ENCODE data around the gene GPR150.
"Not testable (repeated sequence)": the region's sequence is repeated elsewhere in the genome, so short reads cannot be mapped to it uniquely, and the experiment has no call there.

The GPR150 gene

GRCh38 chr5:95623706-95624105, 3.8 kb downstream of the GPR150 start:
- Histone ChIP-seq H3K36me3 (ENCODE audit: control insufficient read depth, insufficient read depth, low read length) (no peaks in the 10 kb centered on the region), H3K4me3 (ENCODE audit: extremely low read depth, insufficient read depth, low read length, poor library complexity, severe bottlenecking) (no peak overlapping the region), H3K27ac (ENCODE audit: low read depth, low read length, severe bottlenecking) (no peak overlapping the region), H3K4me1 (ENCODE audit: control insufficient read depth, insufficient read depth, low read length, poor library complexity, severe bottlenecking) (peaks cover 12% of the 10 kb centered on the region), H3K9me3 (ENCODE audit: control insufficient read depth, low read length) (no peaks in the 10 kb centered on the region)
- WGBS, 2 experiments (ENCODE audit: insufficient coverage in 2 of 2), result 83 to 94% methylated on average over 2 to 5 of the region's 5 CpGs

GRCh38 chr5:95624368-95624767, 4.5 kb downstream of the GPR150 start:
- Histone ChIP-seq H3K9me3 (ENCODE audit: control insufficient read depth, low read length) (no peaks in the 10 kb centered on the region), H3K4me1 (ENCODE audit: control insufficient read depth, insufficient read depth, low read length, poor library complexity, severe bottlenecking) (peaks cover 12% of the 10 kb centered on the region), H3K4me3 (ENCODE audit: extremely low read depth, insufficient read depth, low read length, poor library complexity, severe bottlenecking) (no peak overlapping the region), H3K27ac (ENCODE audit: low read depth, low read length, severe bottlenecking) (no peak overlapping the region), H3K36me3 (ENCODE audit: control insufficient read depth, insufficient read depth, low read length) (no peaks in the 10 kb centered on the region)
- no CpG with 5 or more reads among the region's 2 CpGs for WGBS, 2 experiments (ENCODE audit: insufficient coverage in 2 of 2)

- 100% methylated on average over 1 of the region's 1 CpG; no CpG with 5 or more reads in 1 of the 2 experiments for WGBS, 2 experiments (ENCODE audit: insufficient coverage in 2 of 2)
- Histone ChIP-seq H3K4me3 (ENCODE audit: extremely low read depth, insufficient read depth, low read length, poor library complexity, severe bottlenecking) (no peak overlapping the region), H3K27ac (ENCODE audit: low read depth, low read length, severe bottlenecking) (no peak overlapping the region), H3K4me1 (ENCODE audit: control insufficient read depth, insufficient read depth, low read length, poor library complexity, severe bottlenecking) (peaks cover 8% of the 10 kb centered on the region), H3K9me3 (ENCODE audit: control insufficient read depth, low read length) (no peaks in the 10 kb centered on the region), H3K36me3 (ENCODE audit: control insufficient read depth, insufficient read depth, low read length) (no peaks in the 10 kb centered on the region)
These were observed 6.8 kb downstream of the GPR150 start for GRCh38 chr5:95626701-95627100.

- Histone ChIP-seq H3K27ac (ENCODE audit: low read depth, low read length, severe bottlenecking) (no peak overlapping the region), H3K4me1 (ENCODE audit: control insufficient read depth, insufficient read depth, low read length, poor library complexity, severe bottlenecking) (peaks cover 14% of the 10 kb centered on the region), H3K36me3 (ENCODE audit: control insufficient read depth, insufficient read depth, low read length) (no peaks in the 10 kb centered on the region), H3K4me3 (ENCODE audit: extremely low read depth, insufficient read depth, low read length, poor library complexity, severe bottlenecking) (no peak overlapping the region), H3K9me3 (ENCODE audit: control insufficient read depth, low read length) (no peaks in the 10 kb centered on the region)
- whole genome bisulfite sequencing, 2 experiments (ENCODE audit: insufficient coverage in 2 of 2), result 96 to 97% methylated on average over 3 of the region's 4 CpGs
These were observed 8.3 kb downstream of the GPR150 start for GRCh38 chr5:95627971-95628810.

GRCh38 chr5:95628933-95629332, 9.0 kb downstream of the GPR150 start:
- Histone ChIP-seq H3K4me3 (ENCODE audit: extremely low read depth, insufficient read depth, low read length, poor library complexity, severe bottlenecking) (no peak overlapping the region), H3K4me1 (ENCODE audit: control insufficient read depth, insufficient read depth, low read length, poor library complexity, severe bottlenecking) (peaks cover 14% of the 10 kb centered on the region), H3K27ac (ENCODE audit: low read depth, low read length, severe bottlenecking) (no peak overlapping the region), H3K9me3 (ENCODE audit: control insufficient read depth, low read length) (no peaks in the 10 kb centered on the region), H3K36me3 (ENCODE audit: control insufficient read depth, insufficient read depth, low read length) (no peaks in the 10 kb centered on the region)
- 83% methylated on average over 1 of the region's 1 CpG for WGBS, 2 experiments (ENCODE audit: insufficient coverage in 2 of 2)

GRCh38 chr5:95630394-95630917, 10.6 kb downstream of the GPR150 start:
- Histone ChIP-seq H3K27ac (ENCODE audit: low read depth, low read length, severe bottlenecking) (no peak overlapping the region), H3K36me3 (ENCODE audit: control insufficient read depth, insufficient read depth, low read length) (no peaks in the 10 kb centered on the region), H3K4me1 (ENCODE audit: control insufficient read depth, insufficient read depth, low read length, poor library complexity, severe bottlenecking) (peaks cover 14% of the 10 kb centered on the region), H3K9me3 (ENCODE audit: control insufficient read depth, low read length) (no peaks in the 10 kb centered on the region), H3K4me3 (ENCODE audit: extremely low read depth, insufficient read depth, low read length, poor library complexity, severe bottlenecking) (no peak overlapping the region)
- WGBS, 2 experiments (ENCODE audit: insufficient coverage in 2 of 2), result 82 to 98% methylated on average over 1 to 4 of the region's 5 CpGs

GRCh38 chr5:95631255-95631958, 11.5 kb downstream of the GPR150 start:
- H3K9me3 ChIP-seq (ENCODE audit: control insufficient read depth, low read length), result no peaks in the 10 kb centered on the region
- H3K27ac ChIP-seq (ENCODE audit: low read depth, low read length, severe bottlenecking), result no peak overlapping the region
- peaks cover 14% of the 10 kb centered on the region for H3K4me1 ChIP-seq (ENCODE audit: control insufficient read depth, insufficient read depth, low read length, poor library complexity, severe bottlenecking)
- H3K4me3 ChIP-seq (ENCODE audit: extremely low read depth, insufficient read depth, low read length, poor library complexity, severe bottlenecking), result no peak overlapping the region
- no CpG with 5 or more reads among the region's 2 CpGs for WGBS, 2 experiments (ENCODE audit: insufficient coverage in 2 of 2)
- H3K36me3 ChIP-seq (ENCODE audit: control insufficient read depth, insufficient read depth, low read length), result no peaks in the 10 kb centered on the region

GRCh38 chr5:95631991-95632675, 12.2 kb downstream of the GPR150 start:
- H3K36me3 ChIP-seq (ENCODE audit: control insufficient read depth, insufficient read depth, low read length), result no peaks in the 10 kb centered on the region
- 81 to 93% methylated on average over 1 to 3 of the region's 4 CpGs for WGBS, 2 experiments (ENCODE audit: insufficient coverage in 2 of 2)
- H3K9me3 ChIP-seq (ENCODE audit: control insufficient read depth, low read length), result no peaks in the 10 kb centered on the region
- no peak overlapping the region for H3K27ac ChIP-seq (ENCODE audit: low read depth, low read length, severe bottlenecking)
- H3K4me3 ChIP-seq (ENCODE audit: extremely low read depth, insufficient read depth, low read length, poor library complexity, severe bottlenecking), result no peak overlapping the region
- H3K4me1 ChIP-seq (ENCODE audit: control insufficient read depth, insufficient read depth, low read length, poor library complexity, severe bottlenecking), result peaks cover 14% of the 10 kb centered on the region

GRCh38 chr5:95632942-95633341, 13.1 kb downstream of the GPR150 start:
- not testable (repeated sequence) for H3K36me3 ChIP-seq (ENCODE audit: control insufficient read depth, insufficient read depth, low read length); H3K4me3 ChIP-seq (ENCODE audit: extremely low read depth, insufficient read depth, low read length, poor library complexity, severe bottlenecking); H3K9me3 ChIP-seq (ENCODE audit: control insufficient read depth, low read length); H3K27ac ChIP-seq (ENCODE audit: low read depth, low read length, severe bottlenecking)
- 83% methylated on average over 1 of the region's 2 CpGs; no CpG with 5 or more reads in 1 of the 2 experiments for WGBS, 2 experiments (ENCODE audit: insufficient coverage in 2 of 2)
- H3K4me1 ChIP-seq (ENCODE audit: control insufficient read depth, insufficient read depth, low read length, poor library complexity, severe bottlenecking), result peaks cover 14% of the 10 kb centered on the region

GRCh38 chr5:95633671-95634070, 13.8 kb downstream of the GPR150 start:
- Histone ChIP-seq H3K27ac (ENCODE audit: low read depth, low read length, severe bottlenecking) (no peak overlapping the region), H3K4me3 (ENCODE audit: extremely low read depth, insufficient read depth, low read length, poor library complexity, severe bottlenecking) (no peak overlapping the region), H3K4me1 (ENCODE audit: control insufficient read depth, insufficient read depth, low read length, poor library complexity, severe bottlenecking) (peaks cover 14% of the 10 kb centered on the region), H3K36me3 (ENCODE audit: control insufficient read depth, insufficient read depth, low read length) (no peaks in the 10 kb centered on the region), H3K9me3 (ENCODE audit: control insufficient read depth, low read length) (no peaks in the 10 kb centered on the region)
- 100% methylated on average over 2 of the region's 3 CpGs for WGBS, 2 experiments (ENCODE audit: insufficient coverage in 2 of 2)

Data from mesodermal cell (in vitro differentiated cells).